H9 (cell line): ENCODE results near the gene SLC22A12. TPM values are rescaled to one million over a fixed set of nuclear protein-coding genes. Genes with fewer than 3 reads are reported as not detected.

ENCODE experiments used
- DNase-seq: peaks from one replicate; pipeline ENCODE4 v3.0.0-alpha.2; 2017
- H2AFZ ChIP-seq: one replicate; pipeline ENCODE4 v1.6.1; 2013; ENCODE audit warnings: mild to moderate bottlenecking, low read length, control low read depth, moderate library complexity
- H2AK5ac ChIP-seq: 2 replicates; pipeline ENCODE4 v1.6.1; 2013; ENCODE audit warnings: low read length, control low read depth, mixed read lengths; ENCODE audit not compliant: insufficient read length
- H2BK120ac ChIP-seq: one replicate; pipeline ENCODE4 v1.6.1; 2013; ENCODE audit warnings: low read depth, mild to moderate bottlenecking, low read length, control low read depth, inconsistent platforms; ENCODE audit not compliant: poor library complexity, severe bottlenecking
- H2BK12ac ChIP-seq: 2 replicates; pipeline ENCODE4 v1.6.1; 2013; ENCODE audit warnings: low read length, control low read depth, mixed read lengths, low read depth; ENCODE audit not compliant: insufficient read length
- H2BK15ac ChIP-seq: 2 replicates; pipeline ENCODE4 v1.6.1; 2013; ENCODE audit warnings: low read depth, low read length, control low read depth
- H2BK20ac ChIP-seq: one replicate; pipeline ENCODE4 v1.6.1; 2013; ENCODE audit warnings: low read depth, mild to moderate bottlenecking, low read length, control low read depth, inconsistent platforms; ENCODE audit not compliant: poor library complexity, severe bottlenecking
- H2BK5ac ChIP-seq: 2 replicates; pipeline ENCODE4 v1.6.1; 2013; ENCODE audit warnings: low read length, control low read depth, mixed read lengths; ENCODE audit not compliant: insufficient read length
- H3K14ac ChIP-seq: 2 replicates; pipeline ENCODE4 v1.6.1; 2013; ENCODE audit warnings: low read length, control low read depth; ENCODE audit not compliant: insufficient read depth
- H3K18ac ChIP-seq: 2 replicates; pipeline ENCODE4 v1.6.1; 2013; ENCODE audit warnings: low read depth, mild to moderate bottlenecking, mixed read lengths, low read length, control low read depth; ENCODE audit not compliant: insufficient read length
- H3K23ac ChIP-seq: 2 replicates; pipeline ENCODE4 v1.6.1; 2013; ENCODE audit warnings: low read length, control low read depth, mixed read lengths, low read depth; ENCODE audit not compliant: insufficient read length
- H3K23me2 ChIP-seq: 2 replicates; pipeline ENCODE4 v1.6.1; 2013; ENCODE audit warnings: low read depth, mild to moderate bottlenecking, mixed read lengths, low read length, control low read depth; ENCODE audit not compliant: insufficient read length, poor library complexity, severe bottlenecking
- H3K27ac ChIP-seq: 2 replicates; pipeline ENCODE4 v1.5.1; 2013; ENCODE audit warnings: low read length, control low read depth, mixed read lengths, low read depth; ENCODE audit not compliant: insufficient read length
- H3K27me3 ChIP-seq: 2 replicates; pipeline ENCODE4 v1.6.1; 2013; ENCODE audit warnings: low read length, control low read depth, inconsistent platforms; ENCODE audit not compliant: insufficient read depth
- H3K4ac ChIP-seq: 2 replicates; pipeline ENCODE4 v1.6.1; 2013; ENCODE audit warnings: low read depth, mild to moderate bottlenecking, control low read depth, inconsistent platforms, low read length, moderate library complexity
- H3K4me1 ChIP-seq: 2 replicates; pipeline ENCODE4 v1.6.1; 2013; ENCODE audit warnings: low read length, control low read depth, inconsistent platforms; ENCODE audit not compliant: insufficient read depth
- H3K4me2 ChIP-seq: 2 replicates; pipeline ENCODE4 v1.6.1; 2013; ENCODE audit warnings: low read length, control low read depth, mixed read lengths; ENCODE audit not compliant: insufficient read length, insufficient read depth
- H3K56ac ChIP-seq: 2 replicates; pipeline ENCODE4 v1.6.1; 2013; ENCODE audit warnings: low read depth, mild to moderate bottlenecking, mixed read lengths, low read length, control low read depth; ENCODE audit not compliant: insufficient read length
- H3K79me1 ChIP-seq: 2 replicates; pipeline ENCODE4 v1.6.1; 2013; ENCODE audit warnings: low read depth, mild to moderate bottlenecking, moderate library complexity, low read length, control low read depth, inconsistent platforms; ENCODE audit not compliant: insufficient read depth, poor library complexity, severe bottlenecking
- H3K79me2 ChIP-seq: 2 replicates; pipeline ENCODE4 v1.6.1; 2013; ENCODE audit warnings: low read length, control low read depth, inconsistent platforms; ENCODE audit not compliant: insufficient read depth
- H3K9ac ChIP-seq: 2 replicates; pipeline ENCODE4 v1.6.1; 2013; ENCODE audit warnings: low read length, control low read depth, mixed read lengths; ENCODE audit not compliant: insufficient read length; ENCODE audit errors: extremely low read depth
- H3K9me3 ChIP-seq: one replicate; pipeline ENCODE4 v1.6.1; 2013; ENCODE audit warnings: low read depth, low read length, inconsistent platforms; ENCODE audit not compliant: control insufficient read depth
- H3T11ph ChIP-seq: one replicate; pipeline ENCODE4 v1.6.1; 2013; ENCODE audit warnings: mild to moderate bottlenecking, low read length, control low read depth, inconsistent platforms
- H4K20me1 ChIP-seq: one replicate; pipeline ENCODE4 v1.6.1; 2013; ENCODE audit not compliant: control insufficient read depth, insufficient read length, insufficient read depth
- H4K5ac ChIP-seq: 2 replicates; pipeline ENCODE4 v1.6.1; 2013; ENCODE audit warnings: low read depth, mild to moderate bottlenecking, mixed read lengths, low read length, control low read depth; ENCODE audit not compliant: insufficient read length
- H4K8ac ChIP-seq: replicated peaks from 2 replicates; pipeline ENCODE4 v1.6.1; 2013; ENCODE audit warnings: low read length, control low read depth, mixed read lengths, low read depth; ENCODE audit not compliant: insufficient read length
- H4K91ac ChIP-seq: 2 replicates; pipeline ENCODE4 v1.6.1; 2013; ENCODE audit warnings: low read depth, mild to moderate bottlenecking, moderate library complexity, mixed read lengths, low read length, control low read depth; ENCODE audit not compliant: insufficient read length
- H3K27ac Mint-ChIP-seq, 3 experiments: 2 replicates in 2 of 3; 3 replicates in 1 of 3; pipeline ENCODE4 v1.8.0; 2020 to 2021; ENCODE audit warnings: mixed read lengths in 3 of 3, mild to moderate bottlenecking in 1 of 3, moderate library complexity in 1 of 3
- H3K27me3 Mint-ChIP-seq: 2 replicates; pipeline ENCODE4 v1.8.0; 2021; ENCODE audit warnings: low read depth, mild to moderate bottlenecking, moderate library complexity, mixed read lengths
- H3K36me3 Mint-ChIP-seq, 3 experiments: 2 replicates in 2 of 3; 3 replicates in 1 of 3; pipeline ENCODE4 v1.8.0; 2020 to 2021; ENCODE audit warnings: low read depth in 3 of 3, mixed read lengths in 3 of 3; ENCODE audit not compliant: insufficient read depth in 1 of 3
- H3K4me1 Mint-ChIP-seq, 2 experiments: 2 replicates each; pipeline ENCODE4 v1.8.0; 2020; ENCODE audit warnings: mixed read lengths in 2 of 2
- H3K4me3 Mint-ChIP-seq, 2 experiments: 2 replicates in 1 of 2; 3 replicates in 1 of 2; pipeline ENCODE4 v1.8.0; 2020 to 2021; ENCODE audit warnings: mild to moderate bottlenecking in 2 of 2, mixed read lengths in 2 of 2, moderate library complexity in 1 of 2
- H3K9me3 Mint-ChIP-seq, 2 experiments: 2 replicates in 1 of 2; 3 replicates in 1 of 2; pipeline ENCODE4 v1.8.0; 2020; ENCODE audit warnings: mild to moderate bottlenecking in 2 of 2, mixed read lengths in 2 of 2, moderate library complexity in 1 of 2
- CTCF ChIP-seq: fragments of 200-600 bp; sonication (generic); conservative IDR thresholded peaks from 3 replicates; pipeline ENCODE4 v1.8.0; 2021; ENCODE audit warnings: antibody characterized with exemption, mild to moderate bottlenecking
- WGBS: extraction: QIAGEN DNeasy Blood & Tissue Kit; methylation state at CpG from one replicate; pipeline ENCODE4 v1.1.7; 2013; ENCODE audit warnings: missing lambda C conversion rate, low lambda C conversion rate, mixed read lengths; ENCODE audit not compliant: insufficient read length; ENCODE audit errors: extremely low coverage; 5-methylcytosine and 5-hydroxymethylcytosine counted together
- total RNA-seq: library from RNA; stranded (reverse); gene quantifications from 2 replicates; pipeline ENCODE4 v1.2.1, GENCODE V29; 2021

Gene SLC22A12
- total RNA-seq, 1 experiment from 2014 or later = not detected

GRCh38 chr11:64566042-64566914 lies 24.7 kb upstream of the SLC22A12 start:
- Mint-ChIP-seq H3K36me3 (no peaks in the 10 kb centered on the region; a peak in 1 of 7 replicates), H3K27me3 (peaks cover 5% of the 10 kb centered on the region), H3K4me3 (peak overlapping the region; percentile 48 to 66), H3K4me1 (peaks cover 21 to 25% of the 10 kb centered on the region in 2 experiments), H3K9me3 (no peaks in the 10 kb centered on the region), H3K27ac (peak overlapping the region; percentile 96 to 99 (median 98))
- Histone ChIP-seq H3K9ac (peak overlapping the region; percentile 24), H3K18ac (peak overlapping the region; percentile 69), H2BK15ac (no peak overlapping the region), H3K27ac (peak overlapping the region; percentile 12), H3K23me2 (peaks cover 5% of the 10 kb centered on the region), H3K79me1 (no peaks in the 10 kb centered on the region), H2BK20ac (no peak overlapping the region), H2AK5ac (no peak overlapping the region), H2BK120ac (no peak overlapping the region), H4K20me1 (no peaks in the 10 kb centered on the region), H3K14ac (peak overlapping the region; percentile 77; the same call in 1 of the 2 replicates), H3K4ac (no peak overlapping the region), H3K4me2 (peak overlapping the region; percentile 58), H3K79me2 (no peaks in the 10 kb centered on the region), H2BK5ac (no peak overlapping the region), H3K4me1 (no peaks in the 10 kb centered on the region; the same call in 1 of the 2 replicates), H3T11ph (no peak overlapping the region), H3K23ac (no peak overlapping the region), H3K27me3 (no peaks in the 10 kb centered on the region), H4K5ac (no peak overlapping the region), H2BK12ac (no peak overlapping the region), H3K56ac (no peak overlapping the region), H4K91ac (no peak overlapping the region), H4K8ac (no peak overlapping the region), H2AFZ (peak overlapping the region; percentile 61), H3K9me3 (no peaks in the 10 kb centered on the region)
- DNase-seq = peak; percentile 81
- no CpG with 5 or more reads among the region's 18 CpGs for WGBS
- TF ChIP-seq CTCF = no peak
